ENCODE measurements around the gene CCDC40.

DNA sequence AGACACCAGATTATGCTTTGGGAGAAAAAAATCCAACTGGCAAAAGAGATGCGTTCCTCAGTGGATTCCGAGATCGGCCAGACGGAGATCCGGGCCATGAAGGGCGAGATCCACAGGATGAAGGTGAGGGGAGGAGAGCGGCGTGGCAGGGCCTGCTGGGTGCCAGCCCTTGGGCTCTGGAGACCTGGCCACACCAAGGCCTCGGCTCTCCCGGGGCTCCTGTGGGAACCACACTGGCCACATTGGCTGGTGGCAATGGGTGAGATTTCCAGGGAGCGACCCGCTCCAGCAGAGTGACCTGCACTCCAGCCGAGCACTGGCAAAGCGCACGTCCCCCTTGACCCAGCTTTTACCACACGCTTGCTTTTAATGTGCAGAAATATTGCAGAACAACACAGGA is 53.3 kb downstream of the CCDC40 start:
- TF ChIP-seq, protein P1, sequence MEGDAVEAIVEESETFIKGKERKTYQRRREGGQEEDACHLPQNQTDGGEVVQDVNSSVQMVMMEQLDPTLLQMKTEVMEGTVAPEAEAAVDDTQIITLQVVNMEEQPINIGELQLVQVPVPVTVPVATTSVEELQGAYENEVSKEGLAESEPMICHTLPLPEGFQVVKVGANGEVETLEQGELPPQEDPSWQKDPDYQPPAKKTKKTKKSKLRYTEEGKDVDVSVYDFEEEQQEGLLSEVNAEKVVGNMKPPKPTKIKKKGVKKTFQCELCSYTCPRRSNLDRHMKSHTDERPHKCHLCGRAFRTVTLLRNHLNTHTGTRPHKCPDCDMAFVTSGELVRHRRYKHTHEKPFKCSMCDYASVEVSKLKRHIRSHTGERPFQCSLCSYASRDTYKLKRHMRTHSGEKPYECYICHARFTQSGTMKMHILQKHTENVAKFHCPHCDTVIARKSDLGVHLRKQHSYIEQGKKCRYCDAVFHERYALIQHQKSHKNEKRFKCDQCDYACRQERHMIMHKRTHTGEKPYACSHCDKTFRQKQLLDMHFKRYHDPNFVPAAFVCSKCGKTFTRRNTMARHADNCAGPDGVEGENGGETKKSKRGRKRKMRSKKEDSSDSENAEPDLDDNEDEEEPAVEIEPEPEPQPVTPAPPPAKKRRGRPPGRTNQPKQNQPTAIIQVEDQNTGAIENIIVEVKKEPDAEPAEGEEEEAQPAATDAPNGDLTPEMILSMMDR (IDR thresholded peaks at IDR 0.05), result no peak
- no peak for TF ChIP-seq POLR2A (IDR thresholded peaks at IDR 0.05)

Measured in thyroid gland (tissue), 4 donors.